OCI-LY3 (cell line): Measurements from ENCODE around the gene GALNT1.
A peak's percentile ranks its signal among the peaks of the same experiment; 100 is the strongest.

Source experiments
- H2AFZ ChIP-seq: fragments of 200-600, 300-600 bp; shearing (Covaris generic); 2 replicates; pipeline ENCODE4 v1.6.0; 2014; ENCODE audit warnings: antibody characterized with exemption, low read depth, low read length
- H3K27ac ChIP-seq: fragments of 200-600, 300-600 bp; sonication (generic); 2 replicates; pipeline ENCODE4 v1.5.1; 2014; ENCODE audit warnings: mild to moderate bottlenecking, low read length, moderate library complexity, mixed read lengths
- H3K27me3 ChIP-seq: fragments of 200-600, 300-600 bp; sonication (generic); 2 replicates; pipeline ENCODE4 v1.6.1; 2014; ENCODE audit warnings: low read depth, low read length, mixed read lengths
- H3K36me3 ChIP-seq: fragments of 200-600, 300-600 bp; sonication (generic); replicated peaks from 2 replicates; pipeline ENCODE3; 2014; ENCODE audit warnings: low read depth, low read length, mixed read lengths
- H3K4me1 ChIP-seq: fragments of 300-600, 200-600 bp; sonication (generic); 2 replicates; pipeline ENCODE4 v1.6.1; 2014; ENCODE audit warnings: low read length, mixed read lengths
- H3K4me2 ChIP-seq: fragments of 200-600, 300-600 bp; sonication (generic); 2 replicates; pipeline ENCODE4 v1.6.1; 2014; ENCODE audit warnings: low read length, mixed read lengths
- H3K4me3 ChIP-seq: fragments of 300-600, 200-600 bp; sonication (generic); 2 replicates; pipeline ENCODE4 v1.5.1; 2014; ENCODE audit warnings: antibody characterized with exemption, mild to moderate bottlenecking, low read length, moderate library complexity
- H3K79me2 ChIP-seq: fragments of 300-600, 200-600 bp; shearing (Covaris generic); 2 replicates; pipeline ENCODE4 v1.6.1; 2014; ENCODE audit warnings: mild to moderate bottlenecking, low read length, mixed read lengths
- H3K9ac ChIP-seq: fragments of 300-600, 200-600 bp; shearing (Covaris generic); 2 replicates; pipeline ENCODE4 v1.6.0; 2014; ENCODE audit warnings: mild to moderate bottlenecking, low read length, moderate library complexity
- H3K9me3 ChIP-seq: fragments of 200-600, 300-600 bp; shearing (Covaris generic); 2 replicates; pipeline ENCODE4 v1.6.1; 2014; ENCODE audit warnings: low read length, mixed read lengths; ENCODE audit not compliant: insufficient read depth
- H4K20me1 ChIP-seq: fragments of 200-600, 300-600 bp; sonication (generic); 2 replicates; pipeline ENCODE4 v1.6.1; 2016; ENCODE audit warnings: low read length, mixed read lengths; ENCODE audit not compliant: insufficient read depth
- EZH2phosphoT487 ChIP-seq: fragments of 200-600 bp; shearing (Covaris generic); IDR thresholded peaks from 2 replicates; pipeline ENCODE4 v1.6.1; 2018; ENCODE audit warnings: antibody characterized with exemption, mixed run types, low read depth
- TF ChIP-seq, protein P1 (sequence below): fragments of 200-600, 300-600 bp; sonication (generic); IDR thresholded peaks from 2 replicates; pipeline ENCODE4 v1.5.1; 2014; ENCODE audit warnings: antibody characterized with exemption, low read length, low read depth

Gene GALNT1

GRCh38 chr18:35616664-35617423, 35.3 kb downstream of the GALNT1 start:
- H3K9ac ChIP-seq: peak overlapping the region; percentile 36; the same call in 1 of the 2 replicates
- H3K4me2 ChIP-seq: peak overlapping the region; percentile 90
- H3K4me3 ChIP-seq: peak overlapping the region; percentile 59
- TF ChIP-seq, protein P1, sequence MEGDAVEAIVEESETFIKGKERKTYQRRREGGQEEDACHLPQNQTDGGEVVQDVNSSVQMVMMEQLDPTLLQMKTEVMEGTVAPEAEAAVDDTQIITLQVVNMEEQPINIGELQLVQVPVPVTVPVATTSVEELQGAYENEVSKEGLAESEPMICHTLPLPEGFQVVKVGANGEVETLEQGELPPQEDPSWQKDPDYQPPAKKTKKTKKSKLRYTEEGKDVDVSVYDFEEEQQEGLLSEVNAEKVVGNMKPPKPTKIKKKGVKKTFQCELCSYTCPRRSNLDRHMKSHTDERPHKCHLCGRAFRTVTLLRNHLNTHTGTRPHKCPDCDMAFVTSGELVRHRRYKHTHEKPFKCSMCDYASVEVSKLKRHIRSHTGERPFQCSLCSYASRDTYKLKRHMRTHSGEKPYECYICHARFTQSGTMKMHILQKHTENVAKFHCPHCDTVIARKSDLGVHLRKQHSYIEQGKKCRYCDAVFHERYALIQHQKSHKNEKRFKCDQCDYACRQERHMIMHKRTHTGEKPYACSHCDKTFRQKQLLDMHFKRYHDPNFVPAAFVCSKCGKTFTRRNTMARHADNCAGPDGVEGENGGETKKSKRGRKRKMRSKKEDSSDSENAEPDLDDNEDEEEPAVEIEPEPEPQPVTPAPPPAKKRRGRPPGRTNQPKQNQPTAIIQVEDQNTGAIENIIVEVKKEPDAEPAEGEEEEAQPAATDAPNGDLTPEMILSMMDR: no peak
- TF ChIP-seq EZH2phosphoT487: no peak
- H3K27ac ChIP-seq: peak overlapping the region; percentile 48
- peaks cover 7% of the 10 kb centered on the region for H4K20me1 ChIP-seq
- H3K79me2 ChIP-seq: peaks cover 33% of the 10 kb centered on the region
- H2AFZ ChIP-seq: no peak overlapping the region
- H3K9me3 ChIP-seq: no peaks in the 10 kb centered on the region
- H3K27me3 ChIP-seq: no peaks in the 10 kb centered on the region
- H3K4me1 ChIP-seq: peaks cover 21% of the 10 kb centered on the region
- no peaks in the 10 kb centered on the region for H3K36me3 ChIP-seq

- H3K9me3 ChIP-seq: no peaks in the 10 kb centered on the region
- peaks cover 22% of the 10 kb centered on the region for H3K4me1 ChIP-seq
- H3K4me3 ChIP-seq: no peak overlapping the region
- H3K36me3 ChIP-seq: no peaks in the 10 kb centered on the region
- H3K9ac ChIP-seq: no peak overlapping the region
- no peak overlapping the region for H3K4me2 ChIP-seq
- H2AFZ ChIP-seq: no peak overlapping the region
- TF ChIP-seq EZH2phosphoT487: no peak
- TF ChIP-seq, protein P1: no peak
- no peaks in the 10 kb centered on the region for H3K27me3 ChIP-seq
- peaks cover 7% of the 10 kb centered on the region for H4K20me1 ChIP-seq
- H3K27ac ChIP-seq: no peak overlapping the region
- peaks cover 33% of the 10 kb centered on the region for H3K79me2 ChIP-seq
These were observed 36.3 kb downstream of the GALNT1 start for GRCh38 chr18:35617865-35618264.

DNA sequence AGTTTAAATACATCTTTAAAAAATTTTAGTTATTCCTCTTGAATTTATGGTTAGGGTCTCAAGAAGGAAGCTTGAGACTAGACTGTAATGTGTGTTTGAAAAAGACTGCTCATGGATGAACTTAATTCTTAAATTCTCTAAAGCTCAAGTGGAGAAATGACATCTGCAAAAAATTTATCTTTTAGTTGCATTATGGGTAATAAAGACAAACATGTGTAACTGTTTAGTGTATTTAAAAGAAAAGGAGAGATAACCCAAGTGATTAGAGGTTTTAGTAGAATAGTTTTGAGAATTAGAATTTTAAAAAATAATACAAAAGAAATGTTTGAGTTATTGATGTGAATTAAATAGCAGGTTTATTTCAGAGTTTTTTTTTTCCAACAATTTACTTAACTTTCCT, 36.7 kb downstream of the GALNT1 start:
- Histone ChIP-seq H3K4me1 (peaks cover 26% of the 10 kb centered on the region), H3K9ac (no peak overlapping the region), H3K4me3 (no peak overlapping the region), H3K27ac (no peak overlapping the region), H2AFZ (no peak overlapping the region), H3K79me2 (peaks cover 34% of the 10 kb centered on the region), H3K36me3 (no peaks in the 10 kb centered on the region), H3K27me3 (no peaks in the 10 kb centered on the region), H4K20me1 (peaks cover 7% of the 10 kb centered on the region), H3K9me3 (no peaks in the 10 kb centered on the region), H3K4me2 (no peak overlapping the region)
- TF ChIP-seq EZH2phosphoT487: no peak

DNA sequence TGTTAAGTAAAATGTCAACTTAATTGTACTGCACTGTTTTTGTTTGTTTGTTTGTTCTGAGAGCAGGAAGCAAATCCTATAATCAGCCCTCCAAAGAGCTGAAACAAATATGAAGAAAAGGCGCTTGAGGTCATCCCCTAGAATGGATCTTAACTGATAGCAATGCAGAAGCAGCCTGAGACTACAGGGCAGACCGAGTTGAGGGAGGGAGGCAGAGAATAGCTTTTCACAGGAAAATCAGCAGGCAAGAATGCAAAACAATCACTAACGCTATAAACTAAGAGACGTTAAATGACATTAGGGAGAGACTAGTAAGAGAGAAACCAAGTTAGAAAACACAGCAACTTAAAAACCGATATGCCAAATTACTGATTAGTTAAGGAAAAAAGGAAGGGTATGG, 37.2 kb downstream of the GALNT1 start:
- H3K4me2 ChIP-seq: no peak overlapping the region
- no peak overlapping the region for H3K9ac ChIP-seq
- no peak overlapping the region for H3K27ac ChIP-seq
- H3K4me1 ChIP-seq: peaks cover 30% of the 10 kb centered on the region
- peaks cover 38% of the 10 kb centered on the region for H3K79me2 ChIP-seq
- H3K27me3 ChIP-seq: no peaks in the 10 kb centered on the region
- H3K9me3 ChIP-seq: no peaks in the 10 kb centered on the region
- no peak overlapping the region for H3K4me3 ChIP-seq
- peaks cover 7% of the 10 kb centered on the region for H4K20me1 ChIP-seq
- no peak for TF ChIP-seq EZH2phosphoT487
- TF ChIP-seq, protein P1: no peak
- no peaks in the 10 kb centered on the region for H3K36me3 ChIP-seq
- H2AFZ ChIP-seq: no peak overlapping the region
